ENCODE results near the gene NHSL2.
A peak's percentile ranks its signal among the peaks of the same experiment; 100 is the strongest.

The NHSL2 gene

GRCh38 chrX:71910986-71911730 lies 513 bp downstream of the NHSL2 start:
- no peak for DNase-seq (ENCODE audit: low read depth, low spot score)
- POLR2A ChIA-PET, result interaction anchor here (1.0 kb wide), 1 partner anchor 14 kb away, joined by 3 read pairs; no protein-coding TSS in a partner anchor
- CTCF ChIA-PET, result interaction anchor here (0.9 to 2.9 kb wide), 5 partner anchors 8 to 216 kb away, joined by 3 to 12 read pairs (median 4); no protein-coding TSS in a partner anchor
- TF ChIP-seq CTCF (IDR thresholded peaks at IDR 0.05; ENCODE audit: insufficient read depth, low read length, missing control alignments), result peak; percentile 13
- H3K4me3 ChIP-seq (ENCODE audit: low read depth, low read length), result peak overlapping the region; percentile 44

- no peak for TF ChIP-seq CTCF (IDR thresholded peaks at IDR 0.05; ENCODE audit: insufficient read depth, low read length, missing control alignments)
- ChIA-PET POLR2A (no interaction called here), CTCF (interaction anchor here (0.9 to 2.9 kb wide), 2 partner anchors 86 to 108 kb away, joined by 3 to 11 read pairs; no protein-coding TSS in a partner anchor)
- peak overlapping the region; percentile 44 for H3K4me3 ChIP-seq (ENCODE audit: low read depth, low read length)
- no peak for DNase-seq (ENCODE audit: low read depth, low spot score)
Observed at GRCh38 chrX:71911731-71912050, 1.0 kb downstream of the NHSL2 start.

GRCh38 chrX:71912156-71912555 lies 1.5 kb downstream of the NHSL2 start:
- DNase-seq (ENCODE audit: low read depth, low spot score), result no peak
- POLR2A ChIA-PET, result no interaction called here
- H3K4me3 ChIP-seq (ENCODE audit: low read depth, low read length), result no peak overlapping the region
- CTCF ChIA-PET, result interaction anchor here (2.9 kb wide), 1 partner anchor 86 kb away, joined by 11 read pairs; no protein-coding TSS in a partner anchor
- no peak for TF ChIP-seq CTCF (IDR thresholded peaks at IDR 0.05; ENCODE audit: insufficient read depth, low read length, missing control alignments)

GRCh38 chrX:71913156-71913950 lies 2.7 kb downstream of the NHSL2 start:
- no peak overlapping the region for H3K4me3 ChIP-seq (ENCODE audit: low read depth, low read length)
- TF ChIP-seq CTCF (IDR thresholded peaks at IDR 0.05; ENCODE audit: insufficient read depth, low read length, missing control alignments), result no peak
- DNase-seq (ENCODE audit: low read depth, low spot score), result no peak
- ChIA-PET CTCF (interaction anchor here (1.1 to 1.7 kb wide), 2 partner anchors 109 to 214 kb away, joined by 4 to 5 read pairs; no protein-coding TSS in a partner anchor), POLR2A (no interaction called here)

GRCh38 chrX:71917621-71918343 lies 7.1 kb downstream of the NHSL2 start:
- no peak overlapping the region for H3K4me3 ChIP-seq (ENCODE audit: low read depth, low read length)
- CTCF ChIA-PET, result interaction anchor here (1.0 to 2.3 kb wide), 2 partner anchors 16 to 101 kb away, joined by 3 to 8 read pairs; no protein-coding TSS in a partner anchor
- no peak for DNase-seq (ENCODE audit: low read depth, low spot score)
- TF ChIP-seq CTCF (IDR thresholded peaks at IDR 0.05; ENCODE audit: insufficient read depth, low read length, missing control alignments), result no peak
- POLR2A ChIA-PET, result no interaction called here
